ENCODE results near the gene PSD.

Gene PSD

DNA sequence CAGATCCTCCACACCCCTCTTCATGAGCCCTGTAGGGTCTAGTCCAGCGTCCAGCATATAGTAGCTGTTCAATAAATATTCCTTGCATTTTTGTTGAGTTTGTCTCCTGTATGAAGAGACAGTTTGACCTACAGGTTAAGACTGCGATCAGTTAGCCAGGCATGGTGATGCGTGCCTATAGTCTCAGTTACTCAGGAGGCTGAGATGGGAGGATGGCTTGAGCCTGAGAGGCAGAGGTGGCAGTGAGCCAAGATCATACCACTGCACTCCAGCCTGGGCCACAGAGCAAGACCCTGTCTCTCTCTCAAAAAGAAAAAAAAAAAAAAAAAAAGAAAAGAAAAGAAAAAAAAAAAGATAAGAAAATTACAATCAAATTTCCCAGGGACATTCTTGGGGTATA lies 18.9 kb upstream of the PSD start:
- DNase-seq: no peak

- DNase-seq: no peak
Observed at GRCh38 chr10:102436312-102436711, 17.7 kb upstream of the PSD start.

DNA sequence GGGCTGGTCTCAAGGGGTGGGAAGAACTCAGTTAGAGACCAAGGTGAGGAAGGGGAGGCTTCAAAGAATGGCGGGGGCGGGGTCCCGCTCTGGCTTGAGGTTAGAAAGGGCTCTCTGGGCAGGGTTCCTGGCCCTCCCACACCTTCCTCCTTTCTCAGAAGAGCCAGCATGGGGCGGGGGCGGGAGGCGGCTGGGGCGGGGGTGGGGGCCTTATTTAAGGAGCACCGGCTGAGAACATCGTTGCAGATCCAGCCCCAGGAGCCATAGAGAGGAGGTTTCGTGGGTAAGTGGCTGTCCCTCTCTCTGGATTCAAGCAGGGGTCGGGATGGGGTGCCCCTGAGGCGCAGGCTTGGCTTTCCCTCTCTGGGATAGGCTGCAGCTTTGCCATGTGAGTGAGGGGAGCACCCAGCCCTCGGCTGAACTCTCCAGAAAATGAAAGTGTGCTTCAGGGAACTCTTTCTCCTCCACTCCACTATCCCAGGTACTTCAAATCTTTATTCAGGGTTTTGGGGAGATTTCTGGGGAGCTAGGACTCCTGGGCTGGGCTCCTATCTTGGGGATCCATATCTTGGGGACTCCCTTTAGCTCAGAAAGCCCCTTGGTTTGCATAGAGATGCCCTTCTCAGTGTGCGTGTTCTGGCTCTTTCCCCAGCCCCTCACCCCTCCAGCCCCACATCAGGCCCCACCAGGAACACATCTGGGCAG lies 17.1 kb upstream of the PSD start:
- no peak for DNase-seq

DNA sequence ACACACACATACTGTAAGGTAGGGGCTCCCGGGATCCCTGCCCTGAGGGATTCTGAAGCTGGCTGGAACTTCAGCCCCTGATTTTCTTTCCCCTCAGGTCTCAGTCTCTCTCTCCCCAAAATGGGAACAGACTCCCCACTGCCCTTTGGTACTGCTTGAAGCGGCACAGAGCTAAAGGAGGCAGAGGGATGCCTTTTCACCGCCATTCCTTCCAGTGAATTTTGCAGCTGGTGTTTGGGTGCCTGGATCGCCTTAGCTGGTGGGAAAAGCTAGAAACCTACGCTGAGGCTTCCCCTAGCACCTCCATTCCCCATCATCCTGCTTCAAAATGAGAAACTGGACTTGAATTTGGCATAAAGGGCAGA lies 16.5 kb upstream of the PSD start:
- no peak for DNase-seq

- no peak for DNase-seq
Observed at GRCh38 chr10:102434394-102435132, 16.0 kb upstream of the PSD start.

DNA sequence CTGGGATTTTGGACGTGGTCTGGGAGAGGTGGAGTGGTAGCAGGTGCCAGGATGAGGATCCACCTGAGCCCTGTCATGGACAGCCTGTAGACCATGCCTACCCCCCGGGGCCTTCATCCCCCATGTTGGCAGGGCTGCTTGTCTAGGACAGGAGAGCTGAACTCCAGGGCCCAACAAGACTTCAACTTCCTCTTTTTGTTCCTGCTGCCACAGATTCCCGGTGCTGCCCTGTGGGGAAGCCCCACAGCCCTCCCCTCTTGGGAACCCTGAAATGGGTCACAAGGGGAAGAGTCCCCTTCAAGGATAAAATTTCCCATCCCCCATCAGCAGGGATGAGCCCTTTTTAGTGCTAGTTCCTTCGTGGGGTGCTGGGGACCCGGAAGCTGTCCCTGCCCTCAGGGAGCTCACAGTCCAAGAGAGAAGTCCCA lies 15.0 kb upstream of the PSD start:
- DNase-seq: no peak

DNA sequence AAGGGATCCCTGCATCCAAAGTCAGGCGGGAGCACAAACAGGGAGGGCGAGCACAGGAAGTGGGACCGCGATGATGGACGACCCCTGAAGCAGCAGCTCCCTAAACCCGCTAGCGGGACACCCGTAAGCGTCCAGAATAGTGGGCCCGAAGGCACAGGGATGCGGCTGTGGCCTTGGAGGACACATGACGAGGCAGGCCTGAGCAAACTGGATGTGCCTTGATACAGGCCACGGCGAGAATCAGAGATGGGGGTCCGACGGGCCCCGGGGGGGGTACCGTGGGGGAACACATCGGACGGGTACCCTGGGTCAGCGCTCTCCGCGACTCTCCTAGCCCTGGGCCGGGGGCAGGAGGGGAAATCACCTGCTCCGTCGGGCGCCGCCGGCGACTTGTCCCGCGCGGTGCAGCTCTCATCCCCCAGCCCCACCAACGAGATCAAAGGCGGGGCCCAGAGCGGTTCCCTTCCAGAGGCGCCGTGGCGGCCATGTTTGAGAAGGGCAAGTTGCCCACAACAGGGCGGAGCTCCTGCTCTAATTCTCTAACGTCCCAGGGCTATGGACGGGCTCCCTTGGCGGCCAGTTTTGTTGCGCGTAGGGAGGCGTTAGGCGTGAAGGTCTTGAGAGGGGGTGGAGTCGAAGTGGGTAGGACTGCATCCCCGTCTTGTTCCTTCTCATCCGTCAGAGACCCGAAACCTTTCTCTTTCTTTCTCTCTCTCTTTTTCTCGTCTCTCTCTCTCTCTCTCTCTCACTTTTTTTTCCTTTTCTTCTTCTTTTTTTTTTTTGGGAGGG lies 13.8 kb upstream of the PSD start, which contains the start of gene CUEDC2:
TSS of gene CUEDC2 (minus strand) at position 413 of the 789 bp plus-strand sequence. CDS start 7,386 bp downstream, outside the sequence.
- peak; percentile 57 for DNase-seq

GRCh38 chr10:102431452-102432124 lies 13.0 kb upstream of the PSD start:
- no peak for DNase-seq

- no peak for DNase-seq
Observed at GRCh38 chr10:102429468-102429867, 10.9 kb upstream of the PSD start.

DNA sequence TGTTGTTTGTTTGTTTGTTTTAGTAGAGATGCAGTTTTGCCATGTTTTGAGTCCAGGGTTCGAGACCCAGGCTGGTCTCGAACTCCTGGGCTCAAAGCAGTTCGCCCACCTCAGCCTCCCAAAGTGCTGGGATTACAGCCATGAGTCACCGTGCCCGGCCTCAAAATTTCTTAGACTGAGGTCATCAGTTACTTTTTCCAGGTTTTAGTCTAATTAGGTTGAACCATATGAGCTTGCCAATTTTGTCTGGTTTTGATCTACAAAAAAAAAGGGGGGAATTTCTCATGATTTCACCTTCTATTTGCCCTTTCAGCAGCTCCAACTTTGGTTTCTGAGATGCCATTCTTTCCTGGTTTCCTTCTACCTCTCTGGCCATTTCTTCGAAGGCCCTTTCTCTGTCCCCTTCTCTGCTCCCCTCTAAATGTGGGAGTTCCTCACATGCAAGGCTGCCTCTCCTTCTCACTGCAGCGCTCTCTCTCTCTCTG lies 8.3 kb upstream of the PSD start:
- no peak for DNase-seq

DNA sequence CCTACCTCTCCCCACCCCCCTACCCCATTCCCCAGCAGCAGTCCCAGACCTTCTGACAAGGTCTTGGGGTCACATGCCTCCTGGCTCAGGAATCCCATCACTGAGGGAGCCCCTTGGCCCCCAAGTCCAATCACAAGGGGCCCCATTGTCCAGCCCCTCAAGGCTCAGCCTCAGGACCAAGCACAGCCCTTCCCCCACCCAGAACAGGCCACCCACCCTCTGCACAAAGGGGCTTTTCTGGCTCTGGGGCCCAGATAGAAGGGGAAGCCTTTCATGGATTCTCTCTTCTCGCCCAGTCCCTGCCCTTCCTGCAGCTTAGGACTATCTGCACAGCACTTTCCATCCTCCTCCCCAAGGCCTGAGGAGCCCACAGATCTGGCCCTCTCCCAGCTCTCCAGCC lies 6.9 kb upstream of the PSD start:
- no peak for DNase-seq

GRCh38 chr10:102424916-102425315 lies 6.3 kb upstream of the PSD start:
- DNase-seq: no peak

GRCh38 chr10:102424145-102424544 lies 5.6 kb upstream of the PSD start:
- DNase-seq: no peak

- DNase-seq: no peak
Observed at GRCh38 chr10:102423372-102423968, 4.9 kb upstream of the PSD start.

DNA sequence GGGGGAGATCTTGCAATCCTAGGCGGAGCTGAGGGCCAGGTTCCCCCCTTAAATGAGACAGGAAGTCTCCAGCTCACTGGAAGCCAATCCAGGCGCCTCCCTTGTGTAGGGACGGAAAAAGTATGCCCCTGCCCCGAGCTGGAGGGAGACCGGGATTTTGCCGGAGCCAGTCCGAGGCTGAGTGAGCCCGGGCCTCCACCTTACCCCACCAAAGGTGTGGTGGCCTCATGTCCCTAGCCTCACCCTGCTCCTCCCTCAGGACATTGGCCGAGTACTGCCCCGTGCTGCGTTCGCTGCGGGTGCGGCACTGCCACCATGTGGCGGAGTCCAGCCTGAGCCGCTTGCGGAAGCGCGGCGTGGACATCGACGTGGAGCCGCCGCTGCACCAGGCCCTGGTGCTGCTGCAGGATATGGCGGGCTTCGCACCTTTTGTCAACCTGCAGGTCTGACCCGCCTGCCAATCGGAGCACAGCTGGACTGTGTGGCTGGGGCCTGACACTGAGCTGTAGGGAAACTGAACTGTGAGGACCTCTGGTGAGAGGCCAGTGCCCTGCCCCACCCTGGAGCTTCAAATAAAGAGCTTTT lies 4.1 kb upstream of the PSD start:
- DNase-seq: no peak

GRCh38 chr10:102421757-102422512 lies 3.4 kb upstream of the PSD start:
- no peak for DNase-seq

DNA sequence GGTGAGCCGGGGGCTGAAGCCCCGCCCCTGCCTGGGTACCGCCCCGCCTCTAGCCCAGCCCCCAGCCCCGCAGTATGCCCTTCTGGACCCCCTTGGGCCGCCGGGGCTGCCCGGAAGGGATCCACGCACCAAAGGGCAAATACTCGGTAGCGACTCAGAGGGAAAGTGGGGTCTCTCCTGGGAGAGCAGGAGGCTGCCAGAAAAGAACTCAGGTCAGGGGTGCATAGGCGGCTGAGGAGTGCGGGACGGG lies 2.8 kb upstream of the PSD start:
- DNase-seq: no peak

GRCh38 chr10:102420714-102421506 lies 2.3 kb upstream of the PSD start, which contains the start of gene FBXL15:
Gene FBXL15 (plus strand): TSS chr10:102420836. CDS start chr10:102421130, 294 bp downstream.
- DNase-seq: peak; percentile 77

DNA sequence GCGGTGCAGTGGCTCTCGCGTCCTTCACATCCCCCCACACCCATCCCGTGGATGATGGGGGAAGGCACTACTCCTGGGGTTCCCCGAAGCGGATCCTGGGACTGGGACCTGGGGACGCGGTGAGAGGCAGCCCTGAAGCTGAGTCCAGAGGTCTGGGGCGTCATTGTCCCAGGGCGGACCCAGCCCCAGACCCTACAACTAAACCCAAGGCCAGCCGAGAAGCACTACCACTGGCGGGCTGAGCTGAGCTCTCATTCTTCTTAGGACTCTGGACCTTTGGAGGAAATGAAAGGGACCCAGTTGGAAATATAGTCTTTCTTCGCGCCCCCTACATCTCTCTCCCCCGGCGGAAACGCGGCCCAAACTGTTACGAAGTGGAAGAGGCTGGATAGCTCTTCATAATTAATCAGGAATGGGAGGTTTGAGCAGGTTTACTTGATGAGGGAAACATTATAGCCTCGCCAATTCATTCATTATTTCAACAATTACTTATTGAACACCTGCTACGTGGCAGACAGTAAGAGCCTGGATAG lies 1.7 kb upstream of the PSD start:
- no peak for DNase-seq
